Endometrium (tissue), 2 donors: ENCODE measurements around the gene OCA2.
"Not testable (repeated sequence)": the region's sequence is repeated elsewhere in the genome, so short reads cannot be mapped to it uniquely, and the experiment has no call there.

Experiments
- FAIRE-seq: peaks from 2 replicates; lab custom pipeline; 2012; peaks lifted over from hg19 to GRCh38; lab: Jason Lieb, UNC
- donor health status: control.
- donor health status: control.

Gene OCA2

DNA sequence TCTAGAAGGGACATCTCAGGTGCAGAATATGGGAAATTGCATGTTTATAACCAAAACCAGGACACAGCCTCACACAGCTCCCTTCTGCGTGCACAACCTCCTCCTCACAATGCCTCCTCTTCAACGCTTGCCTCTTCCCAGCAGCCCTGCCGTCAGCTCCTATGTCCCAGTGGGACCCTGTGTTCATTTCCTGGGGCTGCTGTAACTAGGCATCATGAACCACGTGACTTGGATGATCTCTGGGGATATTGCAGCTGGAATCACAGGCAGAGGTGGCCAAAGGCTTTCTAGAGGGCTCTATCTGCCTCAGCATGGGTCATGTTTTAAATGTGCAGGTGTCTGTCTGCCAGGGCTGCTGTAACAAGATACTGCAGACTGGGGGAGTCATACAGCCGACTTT, 375.3 kb downstream of the OCA2 start:
- no peak for FAIRE-seq

DNA sequence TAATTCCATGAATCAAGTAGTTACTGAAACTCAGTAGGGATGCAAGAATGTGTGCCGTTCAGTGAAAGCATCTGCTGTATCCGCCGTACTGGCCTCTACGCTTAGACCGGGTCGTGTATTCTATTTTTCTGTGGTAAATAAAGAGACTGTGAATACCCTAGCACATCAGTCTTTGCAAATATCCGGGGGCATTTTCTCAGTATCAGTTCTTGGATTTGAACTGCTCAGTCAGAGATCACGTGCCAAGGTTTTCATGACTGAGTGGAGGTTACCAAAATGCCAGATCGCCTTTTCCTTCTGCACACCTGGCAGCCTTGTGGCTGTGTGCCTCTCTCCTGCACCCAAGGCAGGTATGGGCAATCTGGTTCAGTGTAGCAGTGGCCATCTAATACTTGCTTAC, 377.0 kb downstream of the OCA2 start:
- no peak for FAIRE-seq

DNA sequence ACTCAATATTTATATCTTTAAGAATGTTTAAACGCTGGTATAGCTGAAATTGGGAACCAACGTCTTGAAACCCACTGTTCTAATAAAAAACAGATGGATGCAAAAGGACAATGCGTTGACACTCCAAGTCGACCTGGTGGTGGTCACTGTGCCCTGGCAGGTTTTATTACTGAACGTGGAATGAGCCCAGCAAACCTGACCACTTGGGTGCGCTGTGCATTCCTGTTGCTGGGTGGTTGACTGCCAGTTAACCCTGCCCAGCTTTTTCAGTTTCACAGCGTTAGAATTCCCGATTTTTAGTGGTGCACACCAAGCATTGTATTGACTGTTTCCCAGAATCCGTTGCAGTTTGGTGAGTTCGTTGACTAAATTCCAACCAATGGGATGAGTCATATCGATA, 384.4 kb downstream of the OCA2 start:
- FAIRE-seq, result no peak

DNA sequence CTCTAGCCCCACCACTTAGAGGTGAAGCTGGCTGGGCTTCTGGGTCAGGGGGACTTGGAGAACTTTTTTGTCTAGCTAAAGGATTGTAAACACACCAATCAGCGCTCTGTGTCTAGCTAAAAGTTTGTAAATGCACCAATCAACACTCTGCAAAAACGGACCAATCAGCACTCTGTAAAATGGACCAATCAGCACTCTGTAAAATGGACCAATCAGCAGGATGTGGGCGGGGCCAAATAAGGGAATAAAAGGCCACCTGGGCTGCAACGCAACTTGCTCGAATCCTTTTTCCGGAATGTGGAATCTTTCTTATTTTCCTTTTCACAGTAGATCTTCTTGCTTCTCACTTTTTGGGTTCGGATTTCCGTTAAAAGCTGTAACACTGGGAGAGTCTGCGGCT, 385.3 kb downstream of the OCA2 start:
- not testable (repeated sequence) for FAIRE-seq

DNA sequence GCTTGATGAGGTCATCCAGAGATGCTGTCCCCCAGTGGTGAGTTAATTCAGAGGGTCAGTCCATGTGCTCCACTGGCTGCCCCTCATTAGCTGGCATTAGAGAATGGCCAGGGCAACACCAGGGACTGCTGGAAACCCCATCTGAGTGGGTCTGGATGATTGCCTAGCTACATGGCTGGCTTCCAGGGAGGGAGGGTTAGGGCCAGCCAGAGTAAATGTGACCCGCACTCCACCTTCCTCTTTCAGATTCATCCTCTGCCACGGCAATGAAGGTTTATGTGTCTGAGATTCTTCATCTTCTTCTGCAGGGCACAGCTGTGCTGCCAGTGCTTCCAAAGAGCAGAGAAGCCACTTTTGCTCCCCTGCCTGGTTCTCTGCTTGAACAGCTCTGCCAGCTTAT, 391.9 kb downstream of the OCA2 start:
- FAIRE-seq, result no peak

DNA sequence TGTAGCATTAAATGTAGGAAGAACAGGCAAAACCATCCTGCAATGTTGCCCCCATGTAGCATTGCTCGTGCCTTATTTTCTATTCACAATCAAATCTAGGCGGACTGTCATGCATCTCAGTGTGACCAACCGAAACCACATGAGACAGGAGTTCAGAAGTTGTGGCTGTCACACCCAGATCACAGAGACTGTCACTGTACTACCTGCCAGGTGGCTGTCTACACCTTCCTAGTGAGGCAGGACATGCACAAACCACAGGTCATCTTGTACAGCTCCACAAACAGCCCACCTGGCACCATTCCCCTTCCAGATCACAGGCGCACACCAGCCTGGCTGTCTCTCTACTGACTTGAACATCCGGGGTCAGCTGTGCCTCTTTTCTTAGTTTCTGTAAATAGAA, 392.8 kb downstream of the OCA2 start:
- FAIRE-seq, result no peak

DNA sequence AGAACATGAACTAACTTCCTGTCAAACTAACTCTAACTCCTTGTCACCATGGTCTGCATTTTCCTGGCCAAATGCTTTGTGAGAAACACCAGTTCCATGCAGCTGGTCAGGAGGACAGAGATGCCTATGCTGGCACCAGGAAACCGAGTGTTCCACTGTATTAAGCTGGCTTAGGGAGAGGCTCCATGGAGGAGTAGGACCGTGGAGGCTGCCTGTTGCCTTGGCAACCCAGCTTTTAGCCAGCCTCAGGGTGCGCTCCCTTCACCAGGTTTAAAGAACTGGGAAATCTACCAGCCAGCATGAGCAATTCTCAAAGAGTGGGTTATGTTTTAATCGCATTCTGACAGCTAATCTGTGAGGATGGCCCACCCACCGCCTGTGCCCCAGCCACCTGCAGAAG, 394.1 kb downstream of the OCA2 start:
- FAIRE-seq, result no peak
